Liver (tissue), 9 donors: ENCODE measurements around the gene CRYGC. TPM values are rescaled to one million over a fixed set of nuclear protein-coding genes. Genes with fewer than 3 reads are reported as not detected.

Source experiments
- DNase-seq: peaks from one replicate; pipeline ENCODE4 v3.0.0-alpha.2; 2017; ENCODE audit warnings: low spot score
- H3K27ac ChIP-seq, 2 donors: one replicate each; pipeline ENCODE4 v1.7.0; 2013; ENCODE audit warnings: inconsistent platforms in 2 of 2, low read length in 2 of 2, control low read depth in 1 of 2, low read depth in 1 of 2, mild to moderate bottlenecking in 1 of 2
- H3K27me3 ChIP-seq, 4 donors: one replicate each; pipeline versions ENCODE4 v1.6.1 to v1.7.0; 2013; ENCODE audit warnings: low read length in 3 of 4, inconsistent platforms in 1 of 4, mild to moderate bottlenecking in 1 of 4, moderate library complexity in 1 of 4; ENCODE audit not compliant: control insufficient read depth in 4 of 4, insufficient read depth in 4 of 4
- H3K36me3 ChIP-seq, 4 donors: one replicate each; pipeline versions ENCODE4 v1.6.1 to v1.7.0; 2013; ENCODE audit warnings: low read length in 3 of 4, mild to moderate bottlenecking in 3 of 4, low read depth in 1 of 4, moderate library complexity in 1 of 4; ENCODE audit not compliant: control insufficient read depth in 4 of 4, insufficient read depth in 3 of 4
- H3K4me1 ChIP-seq, 4 donors: one replicate each; pipeline versions ENCODE4 v1.6.1 to v1.7.0; 2013; ENCODE audit warnings: low read length in 3 of 4, mild to moderate bottlenecking in 3 of 4, moderate library complexity in 1 of 4; ENCODE audit not compliant: control insufficient read depth in 4 of 4, insufficient read depth in 4 of 4
- H3K4me3 ChIP-seq, 3 donors: one replicate each; pipeline versions ENCODE4 v1.6.1 to v1.7.0; 2013; ENCODE audit warnings: low read length in 3 of 3, control low read depth in 1 of 3, low read depth in 1 of 3, mild to moderate bottlenecking in 1 of 3
- H3K9ac ChIP-seq, 2 donors: one replicate each; pipeline ENCODE4 v1.7.0; 2013; ENCODE audit warnings: low read length in 2 of 2, mild to moderate bottlenecking in 2 of 2, moderate library complexity in 2 of 2, control low read depth in 1 of 2, low read depth in 1 of 2
- H3K9me3 ChIP-seq, 4 donors: one replicate each; pipeline versions ENCODE4 v1.6.1 to v1.7.0; 2013; ENCODE audit warnings: low read length in 3 of 4; ENCODE audit not compliant: control insufficient read depth in 4 of 4
- ATF3 ChIP-seq: IDR thresholded peaks from 2 replicates; pipeline ENCODE4 v1.6.1; 2016; ENCODE audit warnings: antibody characterized with exemption
- CTCF ChIP-seq: fragments of 150-350 bp; IDR thresholded peaks from 2 replicates; pipeline ENCODE4 v1.5.1; 2017; ENCODE audit warnings: improper control_type of control experiment, low read depth, low read length; ENCODE audit not compliant: missing input control
- EGR1 ChIP-seq, 2 donors: IDR thresholded peaks; 2 replicates each; pipeline ENCODE4 v1.6.1; 2016 to 2018; ENCODE audit warnings: antibody characterized with exemption in 2 of 2, low read depth in 2 of 2
- FOXA1 ChIP-seq: IDR thresholded peaks from 2 replicates; pipeline ENCODE4 v1.6.1; 2016; ENCODE audit warnings: antibody characterized with exemption
- FOXA2 ChIP-seq: IDR thresholded peaks from 2 replicates; pipeline ENCODE4 v1.6.1; 2016; ENCODE audit warnings: antibody characterized with exemption
- GABPA ChIP-seq, 2 donors: IDR thresholded peaks in 1 of 2; conservative IDR thresholded peaks in 1 of 2; 2 replicates each; pipeline ENCODE4 v1.6.1; 2016; ENCODE audit warnings: antibody characterized with exemption in 2 of 2, mild to moderate bottlenecking in 1 of 2, moderate library complexity in 1 of 2
- HNF4A ChIP-seq, 2 donors: conservative IDR thresholded peaks; 2 replicates each; pipeline ENCODE4 v1.6.1; 2016; ENCODE audit warnings: antibody characterized with exemption in 2 of 2, mild to moderate bottlenecking in 2 of 2
- HNF4G ChIP-seq: IDR thresholded peaks from 2 replicates; pipeline ENCODE4 v1.6.1; 2016; ENCODE audit warnings: antibody characterized with exemption
- JUND ChIP-seq, 2 donors: IDR thresholded peaks; 2 replicates each; pipeline ENCODE4 v1.6.1; 2016; ENCODE audit warnings: antibody characterized with exemption in 2 of 2
- MAX ChIP-seq: IDR thresholded peaks from 2 replicates; pipeline ENCODE4 v1.6.1; 2016; ENCODE audit warnings: antibody characterized with exemption
- NR2F2 ChIP-seq: IDR thresholded peaks from 2 replicates; pipeline ENCODE4 v1.6.1; 2016; ENCODE audit warnings: antibody characterized with exemption
- RAD21 ChIP-seq, 2 donors: IDR thresholded peaks; 2 replicates each; pipeline ENCODE4 v1.6.1; 2016; ENCODE audit warnings: antibody characterized with exemption in 2 of 2, mild to moderate bottlenecking in 2 of 2
- REST ChIP-seq: IDR thresholded peaks from 2 replicates; pipeline ENCODE4 v1.6.1; 2016; ENCODE audit warnings: antibody characterized with exemption, mild to moderate bottlenecking
- RXRA ChIP-seq, 2 donors: IDR thresholded peaks; 2 replicates each; pipeline ENCODE4 v1.6.1; 2017 to 2018; ENCODE audit warnings: antibody characterized with exemption in 2 of 2, mild to moderate bottlenecking in 1 of 2
- SP1 ChIP-seq: IDR thresholded peaks from 2 replicates; pipeline ENCODE4 v1.6.1; 2018; ENCODE audit warnings: antibody characterized with exemption, mild to moderate bottlenecking
- TAF1 ChIP-seq: conservative IDR thresholded peaks from 2 replicates; pipeline ENCODE4 v1.6.1; 2016; ENCODE audit warnings: antibody characterized with exemption, mild to moderate bottlenecking
- YY1 ChIP-seq: IDR thresholded peaks from 2 replicates; pipeline ENCODE4 v1.6.1; 2016; ENCODE audit warnings: antibody characterized with exemption, mild to moderate bottlenecking
- ZBTB33 ChIP-seq: IDR thresholded peaks from 2 replicates; pipeline ENCODE4 v1.6.1; 2016; ENCODE audit warnings: antibody characterized with exemption
- WGBS: extraction: QIAGEN DNeasy Blood & Tissue Kit; methylation state at CpG from one replicate; pipeline ENCODE4 v1.1.7; 2013; 5-methylcytosine and 5-hydroxymethylcytosine counted together
- polyA plus RNA-seq, 2 donors: library from polyadenylated mRNA; stranded (reverse) in 1 of 2; unstranded in 1 of 2; fragments of 200-250 nt in 1 of 2; fragments of >200 nt in 1 of 2; fragmentation: Nextera tagmentation in 1 of 2; extraction: Ambion mirVana in 1 of 2; gene quantifications; one replicate each; pipeline versions ENCODE4 v1.2.1 to v1.2.3, GENCODE V29; 2013 to 2015
- total RNA-seq, 2 donors: library from RNA; depleted of rRNA; stranded (reverse); fragments of >200 nt; gene quantifications; one replicate each; pipeline ENCODE4 v1.2.3, GENCODE V29; 2014
- donor health status: healthy.
- donor health status: healthy.
- donor health status: healthy.
- donor health status: healthy.
- donor health status: healthy.

The CRYGC gene
- total and polyA plus RNA-seq, 4 donors = not detected

GRCh38 chr2:208142925-208143799, 13.5 kb upstream of the CRYGC start:
- H3K9ac ChIP-seq = no peak overlapping the region
- DNase-seq = no peak
- H3K27me3 ChIP-seq = peaks cover 0 to 4% (median 0%) of the 10 kb centered on the region in 4 donors
- H3K36me3 ChIP-seq = no peaks in the 10 kb centered on the region
- no peak overlapping the region for H3K4me3 ChIP-seq
- no peak overlapping the region for H3K27ac ChIP-seq
- H3K9me3 ChIP-seq = no peaks in the 10 kb centered on the region
- no peaks in the 10 kb centered on the region for H3K4me1 ChIP-seq
- no peak for TF ChIP-seq CTCF
- TF ChIP-seq RXRA (IDR thresholded peaks at IDR 0.05) = no peak
- TF ChIP-seq HNF4A (conservative IDR thresholded peaks at IDR 0.05) = no peak
- no peak for TF ChIP-seq ZBTB33
- 79% methylated on average over 14 of the region's 14 CpGs for WGBS

- Histone ChIP-seq H3K27me3 (no peaks in the 10 kb centered on the region), H3K4me3 (no peak overlapping the region), H3K9me3 (no peaks in the 10 kb centered on the region), H3K27ac (no peak overlapping the region), H3K36me3 (no peaks in the 10 kb centered on the region), H3K4me1 (no peaks in the 10 kb centered on the region), H3K9ac (no peak overlapping the region)
- no peak for DNase-seq
- TF ChIP-seq REST (no peak), EGR1 (IDR thresholded peaks at IDR 0.05; ENCODE audit: low read depth in 2 of 2) (no peak), MAX (no peak), HNF4A (conservative IDR thresholded peaks at IDR 0.05) (no peak), ZBTB33 (no peak), HNF4G (no peak), FOXA1 (no peak), TAF1 (no peak), YY1 (no peak), RAD21 (IDR thresholded peaks at IDR 0.05) (no peak), RXRA (IDR thresholded peaks at IDR 0.05) (no peak), JUND (IDR thresholded peaks at IDR 0.05) (no peak), ATF3 (no peak), GABPA (IDR thresholded peaks at IDR 0.05 in 1 of 2, conservative IDR thresholded peaks at IDR 0.05 in 1 of 2) (no peak), FOXA2 (no peak), CTCF (no peak), SP1 (no peak), NR2F2 (no peak)
- 61% methylated on average over 8 of the region's 8 CpGs for WGBS
These were observed 12.8 kb upstream of the CRYGC start for GRCh38 chr2:208142240-208142924.
